Thyroid gland (tissue), 4 donors: ENCODE measurements around the gene VSX2. TPM values are rescaled to one million over a fixed set of nuclear protein-coding genes. Genes with fewer than 3 reads are reported as not detected.
"Not testable (repeated sequence)": the region's sequence is repeated elsewhere in the genome, so short reads cannot be mapped to it uniquely, and the experiment has no call there.

Experiments
- DNase-seq, 2 donors: peaks; one replicate each; pipeline ENCODE4 v3.0.0-alpha.2; 2019
- H3K27ac ChIP-seq, 3 donors: fragments of 200-600 bp; sonication (generic); 1 replicate in 2 of 3; 2 replicates in 1 of 3; pipeline ENCODE4 v1.5.1; 2016 to 2019; ENCODE audit warnings: mild to moderate bottlenecking in 1 of 3, moderate library complexity in 1 of 3
- H3K27me3 ChIP-seq: fragments of 200-600 bp; sonication (generic); one replicate; pipeline ENCODE4 v1.5.1; 2019
- H3K36me3 ChIP-seq, 2 donors: fragments of 200-600 bp; sonication (generic); one replicate each; pipeline ENCODE4 v1.5.1; 2016 to 2019
- H3K4me1 ChIP-seq, 2 donors: fragments of 200-600 bp; sonication (generic); one replicate each; pipeline ENCODE4 v1.5.1; 2017 to 2019
- H3K4me3 ChIP-seq, 3 donors: fragments of 200-600 bp; sonication (generic); replicated peaks in 1 of 3; 1 replicate in 2 of 3; 2 replicates in 1 of 3; pipeline ENCODE4 v1.5.1; 2016; ENCODE audit warnings: mild to moderate bottlenecking in 1 of 3
- H3K9me3 ChIP-seq: fragments of 200-600 bp; sonication (generic); one replicate; pipeline ENCODE4 v1.5.1; 2017
- CTCF ChIP-seq, 6 experiments: fragments of 200-600 bp in 3 of 6; fragments of 450-650 bp in 3 of 6; sonication (generic) in 3 of 6; IDR thresholded peaks; one replicate each; pipeline ENCODE4 v1.5.1; 2016 to 2019; ENCODE audit warnings: antibody characterized with exemption in 6 of 6, mild to moderate bottlenecking in 2 of 6, inconsistent platforms in 1 of 6, moderate library complexity in 1 of 6
- POLR2A ChIP-seq, 2 donors: fragments of 450-650 bp; IDR thresholded peaks; one replicate each; pipeline ENCODE4 v1.6.1; 2017; ENCODE audit warnings: antibody characterized with exemption in 2 of 2, mild to moderate bottlenecking in 2 of 2, moderate library complexity in 1 of 2
- WGBS, 2 donors: methylation state at CpG; one replicate each; pipeline ENCODE4 v1.1.5; 2017; 5-methylcytosine and 5-hydroxymethylcytosine counted together
- intact Hi-C: fragments of 100-400 bp; cut with DNase I; formaldehyde crosslinking; loops from one replicate; pipeline ENCODE4 v1.15.1; 2023
- total RNA-seq, 4 donors: library from RNA; depleted of rRNA; stranded (reverse); fragments of >200 nt; gene quantifications; one replicate each; pipeline ENCODE4 v1.2.3, GENCODE V29; 2016

The VSX2 gene
- total RNA-seq, 4 donors from 2014 or later: not detected

- TF ChIP-seq CTCF (IDR thresholded peaks at IDR 0.05): no peak
- TF ChIP-seq POLR2A (IDR thresholded peaks at IDR 0.05): no peak
- H3K4me3 ChIP-seq: no peak overlapping the region
- H3K27ac ChIP-seq: no peak overlapping the region
- intact Hi-C loops: no loop called here
- no peaks in the 10 kb centered on the region for H3K9me3 ChIP-seq
- no peaks in the 10 kb centered on the region for H3K36me3 ChIP-seq
- WGBS, 2 donors: 63 to 73% methylated on average over 5 of the region's 5 CpGs
- no peaks in the 10 kb centered on the region for H3K4me1 ChIP-seq
- H3K27me3 ChIP-seq: no peaks in the 10 kb centered on the region
- no peak for DNase-seq
These were observed 24.7 kb downstream of the VSX2 start for GRCh38 chr14:74263921-74264320.

- H3K27me3 ChIP-seq: no peaks in the 10 kb centered on the region
- intact Hi-C loops: no loop called here
- H3K4me3 ChIP-seq: no peak overlapping the region
- no peaks in the 10 kb centered on the region for H3K36me3 ChIP-seq
- H3K4me1 ChIP-seq: no peaks in the 10 kb centered on the region
- TF ChIP-seq POLR2A (IDR thresholded peaks at IDR 0.05): no peak
- no peak for TF ChIP-seq CTCF (IDR thresholded peaks at IDR 0.05)
- H3K27ac ChIP-seq: no peak overlapping the region
- DNase-seq: no peak
- WGBS, 2 donors: 71 to 76% methylated on average over 13 of the region's 13 CpGs
- H3K9me3 ChIP-seq: no peaks in the 10 kb centered on the region
These were observed 26.2 kb downstream of the VSX2 start for GRCh38 chr14:74265301-74265965.

GRCh38 chr14:74267588-74267987 lies 28.3 kb downstream of the VSX2 start:
- intact Hi-C loops: no loop called here
- H3K9me3 ChIP-seq: no peaks in the 10 kb centered on the region
- H3K27me3 ChIP-seq: no peaks in the 10 kb centered on the region
- H3K36me3 ChIP-seq: no peaks in the 10 kb centered on the region
- 55 to 63% methylated on average over 3 of the region's 3 CpGs for WGBS, 2 donors
- no peak for DNase-seq
- no peak overlapping the region for H3K4me3 ChIP-seq
- no peaks in the 10 kb centered on the region for H3K4me1 ChIP-seq
- no peak for TF ChIP-seq POLR2A (IDR thresholded peaks at IDR 0.05)
- TF ChIP-seq CTCF (IDR thresholded peaks at IDR 0.05): no peak
- no peak overlapping the region for H3K27ac ChIP-seq

- not testable (repeated sequence) for H3K4me3 ChIP-seq
These were observed 31.3 kb downstream of the VSX2 start for GRCh38 chr14:74270382-74271177.

GRCh38 chr14:74271365-74271764 lies 32.1 kb downstream of the VSX2 start:
- 84 to 90% methylated on average over 1 of the region's 1 CpG for WGBS, 2 donors
- TF ChIP-seq POLR2A (IDR thresholded peaks at IDR 0.05) (no peak), CTCF (IDR thresholded peaks at IDR 0.05) (no peak)
- H3K4me1 ChIP-seq: no peaks in the 10 kb centered on the region
- H3K4me3 ChIP-seq: no peak overlapping the region
- no peak overlapping the region for H3K27ac ChIP-seq
- H3K36me3 ChIP-seq: no peaks in the 10 kb centered on the region
- intact Hi-C loops: no loop called here
- no peaks in the 10 kb centered on the region for H3K27me3 ChIP-seq
- no peaks in the 10 kb centered on the region for H3K9me3 ChIP-seq
- DNase-seq: no peak

More at GRCh38 chr14:74270382-74271177, 31.3 kb downstream of the VSX2 start:
- H3K36me3 ChIP-seq, DNase-seq, H3K9me3 ChIP-seq, H3K4me1 ChIP-seq, intact Hi-C loops, H3K27me3 ChIP-seq, H3K27ac ChIP-seq: not testable (repeated sequence)
- WGBS, 2 donors: 75 to 84% methylated on average over 14 of the region's 14 CpGs
